ENCODE measurements around the gene NRCAM.

Gene NRCAM

DNA sequence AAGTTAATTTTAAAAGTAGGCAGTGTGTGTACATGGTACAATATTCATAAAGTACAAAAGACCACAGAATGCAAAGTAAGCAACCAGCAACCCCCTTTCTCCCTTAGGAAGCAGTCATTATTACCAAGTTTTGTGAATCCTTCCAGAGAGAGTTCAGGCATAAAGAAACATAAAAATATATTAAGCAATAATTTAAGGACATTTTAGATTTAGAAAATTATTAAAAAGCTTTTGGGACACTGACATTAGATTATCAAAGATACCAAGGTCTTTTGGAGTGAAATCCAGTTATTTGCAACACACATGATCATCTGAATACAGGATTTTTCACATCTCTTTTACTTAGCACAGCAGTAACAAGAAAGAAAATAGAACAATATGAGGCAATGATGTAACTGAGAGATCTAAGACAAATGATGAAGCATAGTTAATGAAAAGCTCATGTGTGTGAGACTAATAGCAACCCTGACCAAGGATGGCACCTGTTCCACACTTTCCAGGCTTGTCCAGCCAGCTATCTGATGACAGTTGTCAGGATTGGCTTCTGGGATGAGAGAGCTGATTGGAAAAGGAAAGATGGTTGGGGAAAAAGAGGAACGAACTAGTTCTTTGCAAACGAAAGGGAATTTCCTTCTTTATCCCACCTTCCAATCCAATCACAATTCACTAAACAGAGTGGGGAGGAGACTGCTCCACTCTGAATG, 210.6 kb downstream of the NRCAM start:
- Histone ChIP-seq H3K9me3 (ENCODE audit: control insufficient read depth, insufficient read depth, low read length) (no peaks in the 10 kb centered on the region), H3K27me3 (ENCODE audit: control insufficient read depth, insufficient read depth, low read length) (no peaks in the 10 kb centered on the region), H3K36me3 (ENCODE audit: control insufficient read depth, insufficient read depth, low read length) (no peaks in the 10 kb centered on the region), H3K4me3 (ENCODE audit: low read depth, low read length) (no peak overlapping the region), H3K9ac (ENCODE audit: low read depth, low read length) (no peak overlapping the region), H3K4me1 (ENCODE audit: control insufficient read depth, insufficient read depth, low read length) (peaks cover 6% of the 10 kb centered on the region)

DNA sequence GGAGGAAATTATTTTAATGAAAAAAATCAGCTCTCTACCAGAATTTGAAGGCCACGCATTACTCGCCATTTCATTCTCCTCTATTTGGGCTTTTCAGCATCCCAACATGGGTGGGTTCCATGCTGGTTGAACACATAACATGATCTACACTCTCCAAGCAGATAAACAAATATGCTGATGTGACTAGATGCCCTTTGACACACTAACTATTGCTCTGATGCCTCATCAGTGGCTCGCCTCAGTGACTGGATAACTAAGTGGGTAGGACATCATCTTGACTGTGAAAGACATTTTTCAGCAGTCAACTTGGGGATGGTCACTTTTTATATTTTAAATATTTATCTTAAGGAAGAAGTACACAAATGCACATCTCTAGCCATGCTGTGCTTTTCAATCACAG, 212.1 kb downstream of the NRCAM start:
- Histone ChIP-seq H3K4me3 (ENCODE audit: low read depth, low read length) (no peak overlapping the region), H3K9me3 (ENCODE audit: control insufficient read depth, insufficient read depth, low read length) (no peaks in the 10 kb centered on the region), H3K36me3 (ENCODE audit: control insufficient read depth, insufficient read depth, low read length) (no peaks in the 10 kb centered on the region), H3K9ac (ENCODE audit: low read depth, low read length) (no peak overlapping the region), H3K27me3 (ENCODE audit: control insufficient read depth, insufficient read depth, low read length) (no peaks in the 10 kb centered on the region), H3K4me1 (ENCODE audit: control insufficient read depth, insufficient read depth, low read length) (peaks cover 13% of the 10 kb centered on the region)

DNA sequence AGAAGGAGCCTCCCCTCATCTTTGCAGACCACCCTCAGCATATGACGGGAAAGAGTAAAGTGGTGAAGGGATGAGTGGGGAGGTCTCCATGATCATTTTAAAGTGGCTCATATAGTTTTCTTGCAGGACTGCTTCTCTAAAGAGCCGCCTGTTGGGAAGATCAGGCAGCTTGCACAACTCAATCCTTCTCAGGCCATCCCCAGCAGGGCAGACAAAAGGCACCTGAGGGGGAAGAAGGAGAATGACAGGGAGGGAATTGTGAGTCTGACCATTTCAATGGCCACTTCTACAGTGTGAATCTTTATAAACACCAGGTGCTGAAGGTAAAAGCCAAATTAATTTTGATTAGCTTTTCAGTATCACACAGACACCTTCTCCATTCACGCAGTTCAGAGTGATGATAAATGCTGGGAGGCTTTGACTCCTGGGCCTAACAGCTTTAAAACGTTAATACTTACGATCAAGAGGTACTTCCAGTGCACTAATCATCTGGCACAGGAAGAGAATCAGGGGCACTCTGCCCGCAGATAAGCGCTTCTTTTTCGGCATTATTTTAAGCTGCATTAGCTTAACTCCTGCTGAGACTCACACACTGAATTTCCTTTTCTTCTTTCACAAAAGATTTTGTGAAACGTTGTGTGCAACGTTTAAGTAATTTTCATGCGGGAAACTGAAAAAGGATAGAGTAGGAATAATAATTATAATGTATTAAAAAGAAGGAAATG, 216.6 kb downstream of the NRCAM start:
- Histone ChIP-seq H3K4me1 (ENCODE audit: control insufficient read depth, insufficient read depth, low read length) (peaks cover 30% of the 10 kb centered on the region), H3K36me3 (ENCODE audit: control insufficient read depth, insufficient read depth, low read length) (no peaks in the 10 kb centered on the region), H3K9ac (ENCODE audit: low read depth, low read length) (no peak overlapping the region), H3K9me3 (ENCODE audit: control insufficient read depth, insufficient read depth, low read length) (no peaks in the 10 kb centered on the region), H3K27me3 (ENCODE audit: control insufficient read depth, insufficient read depth, low read length) (no peaks in the 10 kb centered on the region), H3K4me3 (ENCODE audit: low read depth, low read length) (no peak overlapping the region)

DNA sequence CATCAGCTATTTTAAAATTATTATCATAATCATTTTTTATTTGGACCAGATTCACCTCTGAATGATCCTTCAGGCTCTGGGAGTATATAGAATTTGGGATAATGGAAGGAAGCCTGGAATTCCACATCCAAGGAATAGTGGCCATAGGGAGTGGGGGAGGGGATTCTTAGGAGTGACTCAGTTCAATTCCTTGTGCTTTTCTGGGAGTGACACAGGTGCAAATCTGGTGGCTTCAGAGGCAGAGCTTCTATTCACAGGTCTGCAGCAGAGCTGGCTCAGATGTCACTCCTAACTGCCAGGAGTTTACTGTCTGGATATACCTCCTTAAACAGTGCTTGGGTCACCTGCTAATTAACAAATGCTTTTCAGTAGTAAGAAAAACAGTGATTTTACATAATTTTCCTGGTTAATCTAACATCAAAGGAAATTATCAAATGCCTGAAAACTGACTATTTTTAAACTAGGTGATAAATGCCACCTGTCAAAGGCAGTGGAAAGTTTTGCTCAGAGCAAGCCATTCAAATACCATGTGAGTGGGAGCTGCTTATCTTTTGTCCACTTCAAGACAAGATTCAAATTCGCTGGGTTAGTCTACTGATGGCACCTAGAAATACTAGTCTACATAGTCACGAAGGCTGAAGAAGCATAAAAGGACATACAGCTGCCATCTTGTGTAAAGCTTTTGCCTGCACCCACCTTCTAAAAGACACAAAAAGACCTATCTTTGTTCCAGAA, 219.4 kb downstream of the NRCAM start:
- H3K4me1 ChIP-seq (ENCODE audit: control insufficient read depth, insufficient read depth, low read length) = peaks cover 30% of the 10 kb centered on the region
- H3K9ac ChIP-seq (ENCODE audit: low read depth, low read length) = no peak overlapping the region
- H3K4me3 ChIP-seq (ENCODE audit: low read depth, low read length) = no peak overlapping the region
- H3K9me3 ChIP-seq (ENCODE audit: control insufficient read depth, insufficient read depth, low read length) = no peaks in the 10 kb centered on the region
- H3K36me3 ChIP-seq (ENCODE audit: control insufficient read depth, insufficient read depth, low read length) = no peaks in the 10 kb centered on the region
- no peaks in the 10 kb centered on the region for H3K27me3 ChIP-seq (ENCODE audit: control insufficient read depth, insufficient read depth, low read length)

DNA sequence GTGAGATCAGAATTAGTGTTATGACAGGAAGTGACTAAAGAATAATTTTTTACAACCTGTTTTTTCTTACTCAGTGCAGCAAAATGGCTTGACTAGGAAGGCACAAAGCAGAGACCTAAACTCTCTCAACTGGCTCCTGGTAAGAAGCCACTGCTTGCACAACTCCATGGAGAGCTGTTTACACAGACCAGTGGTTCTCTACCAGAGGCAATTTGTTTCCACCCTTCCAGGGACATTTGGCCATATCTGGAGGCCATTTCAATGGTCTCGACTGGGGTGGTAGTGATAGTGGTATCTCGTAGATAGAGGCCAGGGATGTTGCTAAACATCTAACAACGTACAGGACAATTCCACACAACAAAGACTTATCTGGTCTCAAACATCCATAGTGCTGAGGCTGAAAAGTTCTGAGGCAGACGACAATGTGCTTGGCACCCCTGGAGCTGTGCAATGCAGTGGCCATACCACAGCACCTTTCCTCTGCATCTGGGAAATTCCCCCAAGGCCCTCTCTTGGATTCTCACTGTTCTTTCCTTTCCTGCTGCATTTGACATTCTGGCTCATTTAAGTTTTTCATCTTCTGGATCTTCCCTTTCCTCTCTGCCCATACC, 220.7 kb downstream of the NRCAM start:
- Histone ChIP-seq H3K36me3 (ENCODE audit: control insufficient read depth, insufficient read depth, low read length) (no peaks in the 10 kb centered on the region), H3K4me3 (ENCODE audit: low read depth, low read length) (no peak overlapping the region), H3K9ac (ENCODE audit: low read depth, low read length) (no peak overlapping the region), H3K27me3 (ENCODE audit: control insufficient read depth, insufficient read depth, low read length) (no peaks in the 10 kb centered on the region), H3K9me3 (ENCODE audit: control insufficient read depth, insufficient read depth, low read length) (no peaks in the 10 kb centered on the region), H3K4me1 (ENCODE audit: control insufficient read depth, insufficient read depth, low read length) (peaks cover 30% of the 10 kb centered on the region)

DNA sequence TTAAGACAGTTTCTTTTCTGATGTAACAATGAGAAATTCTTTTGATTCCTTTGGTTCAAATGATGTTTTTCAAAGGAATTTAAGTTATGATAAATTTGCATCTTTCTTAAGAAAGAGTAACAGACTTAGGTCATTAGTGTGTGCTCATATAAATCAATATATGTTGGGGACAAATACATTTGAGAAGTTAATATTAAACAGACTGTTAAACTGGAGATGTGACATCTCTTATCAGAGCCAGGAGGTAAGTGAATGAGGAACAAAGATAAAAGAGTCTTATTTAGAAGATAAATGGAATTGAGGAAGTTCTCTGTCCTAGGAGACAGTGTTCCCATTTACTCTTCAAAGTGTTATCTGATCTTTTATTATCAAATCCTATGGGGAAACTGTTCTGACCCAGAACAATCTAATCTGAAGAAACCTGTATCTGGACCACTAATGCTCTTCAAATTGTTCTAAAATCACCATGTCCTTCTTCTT, 221.2 kb downstream of the NRCAM start:
- Histone ChIP-seq H3K9me3 (ENCODE audit: control insufficient read depth, insufficient read depth, low read length) (no peaks in the 10 kb centered on the region), H3K4me3 (ENCODE audit: low read depth, low read length) (no peak overlapping the region), H3K9ac (ENCODE audit: low read depth, low read length) (no peak overlapping the region), H3K27me3 (ENCODE audit: control insufficient read depth, insufficient read depth, low read length) (no peaks in the 10 kb centered on the region), H3K36me3 (ENCODE audit: control insufficient read depth, insufficient read depth, low read length) (no peaks in the 10 kb centered on the region), H3K4me1 (ENCODE audit: control insufficient read depth, insufficient read depth, low read length) (peaks cover 30% of the 10 kb centered on the region)

DNA sequence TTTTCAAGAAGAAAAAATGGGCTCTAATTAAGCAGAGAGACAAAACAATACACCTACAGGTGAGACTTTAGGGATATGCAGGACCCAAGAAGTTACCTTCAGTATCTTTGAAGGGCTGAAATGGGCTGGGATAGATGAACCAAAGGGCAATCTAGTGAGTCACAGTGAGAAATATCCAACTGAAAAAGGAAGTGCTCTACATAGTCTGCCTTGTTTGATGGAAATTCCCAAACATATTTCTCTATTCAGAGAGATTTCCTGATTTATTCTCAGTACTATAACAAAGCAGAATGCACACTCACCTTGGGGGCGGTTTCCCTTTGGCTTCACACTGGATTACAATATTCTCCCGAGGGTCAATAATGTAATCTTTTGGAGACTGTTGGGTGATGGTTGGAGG, 222.0 kb downstream of the NRCAM start:
- Histone ChIP-seq H3K27me3 (ENCODE audit: control insufficient read depth, insufficient read depth, low read length) (no peaks in the 10 kb centered on the region), H3K4me3 (ENCODE audit: low read depth, low read length) (no peak overlapping the region), H3K9ac (ENCODE audit: low read depth, low read length) (no peak overlapping the region)

DNA sequence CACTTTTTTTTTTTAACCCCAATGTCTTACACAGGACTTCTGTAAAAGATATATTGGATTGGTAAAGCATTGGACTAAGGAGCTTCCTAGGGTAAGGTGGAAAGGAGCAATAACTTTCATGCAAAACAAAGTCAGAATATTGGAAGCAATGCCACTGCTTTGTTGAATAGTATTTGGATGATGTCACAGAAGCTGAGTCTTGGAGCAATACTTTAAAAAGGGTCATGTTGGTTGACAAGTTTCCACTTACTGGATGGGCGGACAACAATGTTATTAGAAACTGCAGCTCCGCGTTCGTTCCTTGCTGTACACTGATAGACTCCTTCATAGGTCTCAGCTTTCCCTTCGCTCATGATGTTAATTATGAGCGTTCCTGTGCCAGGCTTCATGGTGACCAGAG, 224.2 kb downstream of the NRCAM start:
- H3K4me3 ChIP-seq (ENCODE audit: low read depth, low read length) = no peak overlapping the region
- H3K4me1 ChIP-seq (ENCODE audit: control insufficient read depth, insufficient read depth, low read length) = peaks cover 16% of the 10 kb centered on the region
- H3K9ac ChIP-seq (ENCODE audit: low read depth, low read length) = no peak overlapping the region

More for the DNA sequence above, 222.0 kb downstream of the NRCAM start:
- no peaks in the 10 kb centered on the region for H3K9me3 ChIP-seq (ENCODE audit: control insufficient read depth, insufficient read depth, low read length)
- H3K4me1 ChIP-seq (ENCODE audit: control insufficient read depth, insufficient read depth, low read length) = peaks cover 24% of the 10 kb centered on the region
- no peaks in the 10 kb centered on the region for H3K36me3 ChIP-seq (ENCODE audit: control insufficient read depth, insufficient read depth, low read length)

DNA sequence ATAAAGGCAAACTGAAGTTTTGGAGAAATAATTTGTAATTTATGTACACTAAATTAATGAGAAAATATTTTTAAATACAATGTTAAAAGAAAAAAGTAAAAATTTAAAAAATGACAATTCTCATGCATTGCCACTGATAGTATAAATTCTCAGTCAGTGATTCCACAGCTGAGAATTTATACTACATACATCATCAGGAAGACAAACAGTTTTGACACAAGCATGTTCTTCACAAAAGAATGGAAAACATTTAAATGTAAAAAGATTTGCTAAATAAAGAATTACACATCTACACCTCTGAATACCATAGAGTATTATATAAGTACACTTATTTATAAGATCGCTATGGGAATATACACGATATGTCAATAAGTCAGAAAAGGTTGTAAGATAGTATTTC, 225.0 kb downstream of the NRCAM start:
- Histone ChIP-seq H3K9ac (ENCODE audit: low read depth, low read length) (no peak overlapping the region), H3K4me3 (ENCODE audit: low read depth, low read length) (no peak overlapping the region), H3K36me3 (ENCODE audit: control insufficient read depth, insufficient read depth, low read length) (no peaks in the 10 kb centered on the region), H3K4me1 (ENCODE audit: control insufficient read depth, insufficient read depth, low read length) (peaks cover 7% of the 10 kb centered on the region), H3K27me3 (ENCODE audit: control insufficient read depth, insufficient read depth, low read length) (no peaks in the 10 kb centered on the region), H3K9me3 (ENCODE audit: control insufficient read depth, insufficient read depth, low read length) (no peaks in the 10 kb centered on the region)

More for the DNA sequence above, 224.2 kb downstream of the NRCAM start:
- no peaks in the 10 kb centered on the region for H3K27me3 ChIP-seq (ENCODE audit: control insufficient read depth, insufficient read depth, low read length)
- no peaks in the 10 kb centered on the region for H3K9me3 ChIP-seq (ENCODE audit: control insufficient read depth, insufficient read depth, low read length)
- no peaks in the 10 kb centered on the region for H3K36me3 ChIP-seq (ENCODE audit: control insufficient read depth, insufficient read depth, low read length)

DNA sequence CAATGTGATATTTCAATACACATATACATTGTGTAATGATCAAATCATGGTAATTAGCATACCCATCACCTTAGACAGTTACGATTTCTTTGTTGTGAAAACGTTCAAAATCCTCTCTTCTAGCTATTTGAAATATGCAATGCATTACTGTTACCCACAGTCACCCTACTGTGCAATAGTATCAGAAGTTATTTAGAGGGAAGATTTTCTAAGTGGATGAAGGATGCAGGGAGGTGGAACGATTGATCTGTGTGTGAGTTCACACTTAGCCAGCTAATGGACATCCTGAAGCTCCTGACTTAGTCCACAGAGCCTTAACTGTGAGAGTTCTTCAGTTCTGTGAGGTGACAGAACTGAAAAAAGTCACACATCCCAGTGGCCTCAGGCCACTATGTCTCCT, 228.9 kb downstream of the NRCAM start:
- Histone ChIP-seq H3K27me3 (ENCODE audit: control insufficient read depth, insufficient read depth, low read length) (no peaks in the 10 kb centered on the region), H3K9ac (ENCODE audit: low read depth, low read length) (no peak overlapping the region), H3K36me3 (ENCODE audit: control insufficient read depth, insufficient read depth, low read length) (no peaks in the 10 kb centered on the region), H3K4me1 (ENCODE audit: control insufficient read depth, insufficient read depth, low read length) (no peaks in the 10 kb centered on the region), H3K9me3 (ENCODE audit: control insufficient read depth, insufficient read depth, low read length) (no peaks in the 10 kb centered on the region), H3K4me3 (ENCODE audit: low read depth, low read length) (no peak overlapping the region)

DNA sequence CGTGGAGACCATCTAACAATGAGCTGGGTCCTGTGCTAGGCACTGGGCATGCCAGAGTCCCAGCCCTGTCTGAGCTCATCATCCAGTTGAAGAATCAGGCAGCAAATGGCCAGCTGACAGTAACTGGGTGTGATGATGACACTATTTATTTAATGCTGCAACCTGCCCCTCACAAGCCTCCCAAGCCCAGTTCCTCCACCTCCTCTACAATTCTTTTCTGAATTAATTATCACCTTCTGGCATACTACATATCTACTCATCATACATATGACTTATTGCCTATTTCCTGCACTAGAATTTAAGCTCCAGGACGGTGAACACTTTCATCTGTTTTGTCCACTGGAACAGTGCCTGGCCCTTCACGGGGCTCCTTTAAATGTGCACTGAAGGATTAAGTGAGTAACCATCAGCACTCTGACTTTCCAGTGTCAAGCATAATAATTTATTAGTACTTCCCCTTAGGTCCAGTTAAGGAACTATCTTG, 229.4 kb downstream of the NRCAM start:
- H3K9me3 ChIP-seq (ENCODE audit: control insufficient read depth, insufficient read depth, low read length) = no peaks in the 10 kb centered on the region
- H3K36me3 ChIP-seq (ENCODE audit: control insufficient read depth, insufficient read depth, low read length) = no peaks in the 10 kb centered on the region
- no peaks in the 10 kb centered on the region for H3K27me3 ChIP-seq (ENCODE audit: control insufficient read depth, insufficient read depth, low read length)
- H3K4me3 ChIP-seq (ENCODE audit: low read depth, low read length) = no peak overlapping the region
- no peak overlapping the region for H3K9ac ChIP-seq (ENCODE audit: low read depth, low read length)
- H3K4me1 ChIP-seq (ENCODE audit: control insufficient read depth, insufficient read depth, low read length) = no peaks in the 10 kb centered on the region

Measured in iPS-15b (cell line).